Tibial artery (tissue), 4 donors: Measurements from ENCODE around the gene DCAF16.

ENCODE experiments used
- DNase-seq, 2 donors: peaks; one replicate each; pipeline ENCODE4 v3.0.0-alpha.2; 2019
- H3K27ac ChIP-seq, 2 donors: fragments of 200-600 bp; sonication (generic) in 1 of 2; 1 replicate in 1 of 2; 2 replicates in 1 of 2; pipeline ENCODE4 v1.5.1; 2018 to 2019; ENCODE audit warnings: mild to moderate bottlenecking in 1 of 2
- H3K27me3 ChIP-seq, 2 donors: fragments of 200-600 bp; sonication (generic) in 1 of 2; one replicate each; pipeline versions ENCODE4 v1.5.1 to v1.6.0; 2016 to 2019
- H3K36me3 ChIP-seq, 3 donors: fragments of 200-600 bp; sonication (generic) in 2 of 3; one replicate each; pipeline ENCODE4 v1.5.1; 2016 to 2019; ENCODE audit warnings: mild to moderate bottlenecking in 2 of 3
- H3K4me1 ChIP-seq, 4 donors: fragments of 200-600 bp; sonication (generic) in 2 of 4; 1 replicate in 3 of 4; 2 replicates in 1 of 4; pipeline ENCODE4 v1.5.1; 2016 to 2019
- H3K4me3 ChIP-seq, 2 donors: fragments of 200-600 bp; sonication (generic) in 1 of 2; 1 replicate in 1 of 2; 2 replicates in 1 of 2; pipeline ENCODE4 v1.5.1; 2018 to 2019; ENCODE audit warnings: mild to moderate bottlenecking in 2 of 2
- H3K9me3 ChIP-seq, 3 donors: fragments of 200-600 bp; sonication (generic) in 1 of 3; one replicate each; pipeline ENCODE4 v1.5.1; 2016 to 2019
- intact Hi-C: fragments of 100-400 bp; cut with DNase I; formaldehyde crosslinking; loops from one replicate; pipeline ENCODE4 v1.15.0; 2023; ENCODE audit warnings: low total_unique reads
- TF ChIP-seq, protein P1 (sequence below), 2 experiments: fragments of 200-600 bp in 1 of 2; fragments of 450-650 bp in 1 of 2; IDR thresholded peaks; one replicate each; pipeline ENCODE4 v1.5.1; 2017 to 2019; ENCODE audit warnings: antibody characterized with exemption in 2 of 2, mild to moderate bottlenecking in 1 of 2, moderate library complexity in 1 of 2

DCAF16 gene

GRCh38 chr4:17797808-17798207 lies 12.7 kb downstream of the DCAF16 start:
- no peaks in the 10 kb centered on the region for H3K9me3 ChIP-seq
- H3K27me3 ChIP-seq: no peaks in the 10 kb centered on the region
- H3K4me1 ChIP-seq: no peaks in the 10 kb centered on the region
- no peak overlapping the region for H3K27ac ChIP-seq
- intact Hi-C loops: no loop called here
- TF ChIP-seq, protein P1, sequence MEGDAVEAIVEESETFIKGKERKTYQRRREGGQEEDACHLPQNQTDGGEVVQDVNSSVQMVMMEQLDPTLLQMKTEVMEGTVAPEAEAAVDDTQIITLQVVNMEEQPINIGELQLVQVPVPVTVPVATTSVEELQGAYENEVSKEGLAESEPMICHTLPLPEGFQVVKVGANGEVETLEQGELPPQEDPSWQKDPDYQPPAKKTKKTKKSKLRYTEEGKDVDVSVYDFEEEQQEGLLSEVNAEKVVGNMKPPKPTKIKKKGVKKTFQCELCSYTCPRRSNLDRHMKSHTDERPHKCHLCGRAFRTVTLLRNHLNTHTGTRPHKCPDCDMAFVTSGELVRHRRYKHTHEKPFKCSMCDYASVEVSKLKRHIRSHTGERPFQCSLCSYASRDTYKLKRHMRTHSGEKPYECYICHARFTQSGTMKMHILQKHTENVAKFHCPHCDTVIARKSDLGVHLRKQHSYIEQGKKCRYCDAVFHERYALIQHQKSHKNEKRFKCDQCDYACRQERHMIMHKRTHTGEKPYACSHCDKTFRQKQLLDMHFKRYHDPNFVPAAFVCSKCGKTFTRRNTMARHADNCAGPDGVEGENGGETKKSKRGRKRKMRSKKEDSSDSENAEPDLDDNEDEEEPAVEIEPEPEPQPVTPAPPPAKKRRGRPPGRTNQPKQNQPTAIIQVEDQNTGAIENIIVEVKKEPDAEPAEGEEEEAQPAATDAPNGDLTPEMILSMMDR (IDR thresholded peaks at IDR 0.05): no peak
- H3K36me3 ChIP-seq: peaks cover 0 to 22% (median 2%) of the 10 kb centered on the region in 3 donors
- H3K4me3 ChIP-seq: no peak overlapping the region
- DNase-seq: no peak

- no peaks in the 10 kb centered on the region for H3K27me3 ChIP-seq
- peaks cover 0 to 8% (median 6%) of the 10 kb centered on the region in 3 donors for H3K36me3 ChIP-seq
- no peaks in the 10 kb centered on the region for H3K9me3 ChIP-seq
- H3K4me1 ChIP-seq: no peaks in the 10 kb centered on the region
- no peak for DNase-seq
- intact Hi-C loops: no loop called here
- H3K27ac ChIP-seq: no peak overlapping the region
- TF ChIP-seq, protein P1 (IDR thresholded peaks at IDR 0.05): no peak
- H3K4me3 ChIP-seq: no peak overlapping the region
Observed at GRCh38 chr4:17794730-17795129, 15.8 kb downstream of the DCAF16 start.

GRCh38 chr4:17788956-17789355 lies 21.6 kb downstream of the DCAF16 start:
- Histone ChIP-seq H3K4me3 (no peak overlapping the region), H3K36me3 (peaks cover 0 to 11% (median 0%) of the 10 kb centered on the region in 3 donors)

DNA sequence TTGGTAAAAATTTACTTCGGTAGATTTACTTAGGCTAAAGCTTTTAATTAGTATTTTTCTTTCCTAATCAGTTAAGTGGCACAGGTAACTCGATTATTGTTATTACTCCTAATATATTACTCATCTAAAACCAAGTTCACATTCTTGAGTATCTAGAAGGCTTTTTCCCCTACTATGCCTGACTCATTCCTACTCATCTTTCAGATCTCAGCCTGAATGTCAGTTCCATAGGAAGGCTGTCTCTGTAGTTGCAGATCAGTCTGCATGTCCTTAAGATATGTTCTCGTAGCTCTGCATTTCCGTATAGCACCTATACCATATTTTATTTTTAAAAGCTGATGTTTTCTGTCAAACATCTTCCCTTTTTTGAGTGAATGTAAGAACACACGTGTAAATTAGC lies 23.2 kb downstream of the DCAF16 start:
- no peaks in the 10 kb centered on the region for H3K4me1 ChIP-seq
- no peak overlapping the region for H3K4me3 ChIP-seq
- TF ChIP-seq, protein P1 (IDR thresholded peaks at IDR 0.05): no peak
- H3K27me3 ChIP-seq: no peaks in the 10 kb centered on the region
- peaks cover 0 to 11% (median 0%) of the 10 kb centered on the region in 3 donors for H3K36me3 ChIP-seq
- no peak for DNase-seq
- no peak overlapping the region for H3K27ac ChIP-seq
- intact Hi-C loops: no loop called here
- no peaks in the 10 kb centered on the region for H3K9me3 ChIP-seq

More at GRCh38 chr4:17788956-17789355, 21.6 kb downstream of the DCAF16 start:
- no peaks in the 10 kb centered on the region for H3K27me3 ChIP-seq
- H3K4me1 ChIP-seq: no peaks in the 10 kb centered on the region
- TF ChIP-seq, protein P1 (IDR thresholded peaks at IDR 0.05): no peak
- H3K27ac ChIP-seq: no peak overlapping the region
- no peak for DNase-seq
- H3K9me3 ChIP-seq: no peaks in the 10 kb centered on the region
- intact Hi-C loops: no loop called here

- Histone ChIP-seq H3K27ac (no peak overlapping the region), H3K36me3 (peaks cover 0 to 9% (median 0%) of the 10 kb centered on the region in 3 donors), H3K4me3 (no peak overlapping the region), H3K9me3 (no peaks in the 10 kb centered on the region), H3K27me3 (peaks cover 0 to 7% of the 10 kb centered on the region in 2 donors), H3K4me1 (peaks cover 0 to 7% (median 6%) of the 10 kb centered on the region in 4 donors)
- TF ChIP-seq, protein P1 (IDR thresholded peaks at IDR 0.05): no peak
- DNase-seq: no peak
- intact Hi-C loops: no loop called here
Observed at GRCh38 chr4:17786567-17786966, 24.0 kb downstream of the DCAF16 start.

- peaks cover 0 to 14% of the 10 kb centered on the region in 2 donors for H3K27me3 ChIP-seq
- TF ChIP-seq, protein P1 (IDR thresholded peaks at IDR 0.05): no peak
- H3K4me3 ChIP-seq: no peak overlapping the region
- H3K9me3 ChIP-seq: no peaks in the 10 kb centered on the region
- H3K4me1 ChIP-seq: peaks cover 0 to 14% (median 13%) of the 10 kb centered on the region in 4 donors
- intact Hi-C loops: no loop called here
- H3K27ac ChIP-seq: no peak overlapping the region
- DNase-seq: no peak
- H3K36me3 ChIP-seq: peaks cover 0 to 4% (median 0%) of the 10 kb centered on the region in 3 donors
Observed at GRCh38 chr4:17785858-17786257, 24.7 kb downstream of the DCAF16 start.
